LNCAP (cell line): ENCODE measurements around the gene SLC6A6.
A peak's percentile ranks its signal among the peaks of the same experiment; 100 is the strongest.

Experiments used
- TF ChIP-seq, protein P1 (sequence below): fragments of 450-650 bp; IDR thresholded peaks from 2 replicates; pipeline ENCODE4 v1.5.1; 2017; ENCODE audit warnings: mild to moderate bottlenecking

Gene SLC6A6

DNA sequence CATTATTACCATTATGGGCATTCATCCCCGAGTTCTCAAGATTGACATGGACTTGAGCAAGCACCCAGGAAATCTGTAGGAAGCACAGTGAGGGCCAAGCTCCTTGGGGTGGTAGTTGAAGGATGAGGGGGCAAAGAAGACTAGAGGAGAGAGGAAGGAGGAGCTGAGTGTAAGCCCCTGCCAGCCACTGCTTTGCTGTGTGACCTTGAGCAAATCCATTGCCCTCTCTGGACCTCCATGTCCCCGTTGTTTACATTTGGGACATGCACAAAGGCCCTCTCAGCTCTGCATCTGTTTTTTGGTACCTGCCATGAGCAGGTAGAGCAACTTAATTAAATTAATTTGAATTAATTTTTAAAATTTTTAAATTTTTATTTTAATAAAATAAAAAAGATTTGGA, 33.5 kb upstream of the SLC6A6 start:
- TF ChIP-seq, protein P1, sequence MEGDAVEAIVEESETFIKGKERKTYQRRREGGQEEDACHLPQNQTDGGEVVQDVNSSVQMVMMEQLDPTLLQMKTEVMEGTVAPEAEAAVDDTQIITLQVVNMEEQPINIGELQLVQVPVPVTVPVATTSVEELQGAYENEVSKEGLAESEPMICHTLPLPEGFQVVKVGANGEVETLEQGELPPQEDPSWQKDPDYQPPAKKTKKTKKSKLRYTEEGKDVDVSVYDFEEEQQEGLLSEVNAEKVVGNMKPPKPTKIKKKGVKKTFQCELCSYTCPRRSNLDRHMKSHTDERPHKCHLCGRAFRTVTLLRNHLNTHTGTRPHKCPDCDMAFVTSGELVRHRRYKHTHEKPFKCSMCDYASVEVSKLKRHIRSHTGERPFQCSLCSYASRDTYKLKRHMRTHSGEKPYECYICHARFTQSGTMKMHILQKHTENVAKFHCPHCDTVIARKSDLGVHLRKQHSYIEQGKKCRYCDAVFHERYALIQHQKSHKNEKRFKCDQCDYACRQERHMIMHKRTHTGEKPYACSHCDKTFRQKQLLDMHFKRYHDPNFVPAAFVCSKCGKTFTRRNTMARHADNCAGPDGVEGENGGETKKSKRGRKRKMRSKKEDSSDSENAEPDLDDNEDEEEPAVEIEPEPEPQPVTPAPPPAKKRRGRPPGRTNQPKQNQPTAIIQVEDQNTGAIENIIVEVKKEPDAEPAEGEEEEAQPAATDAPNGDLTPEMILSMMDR = no peak

DNA sequence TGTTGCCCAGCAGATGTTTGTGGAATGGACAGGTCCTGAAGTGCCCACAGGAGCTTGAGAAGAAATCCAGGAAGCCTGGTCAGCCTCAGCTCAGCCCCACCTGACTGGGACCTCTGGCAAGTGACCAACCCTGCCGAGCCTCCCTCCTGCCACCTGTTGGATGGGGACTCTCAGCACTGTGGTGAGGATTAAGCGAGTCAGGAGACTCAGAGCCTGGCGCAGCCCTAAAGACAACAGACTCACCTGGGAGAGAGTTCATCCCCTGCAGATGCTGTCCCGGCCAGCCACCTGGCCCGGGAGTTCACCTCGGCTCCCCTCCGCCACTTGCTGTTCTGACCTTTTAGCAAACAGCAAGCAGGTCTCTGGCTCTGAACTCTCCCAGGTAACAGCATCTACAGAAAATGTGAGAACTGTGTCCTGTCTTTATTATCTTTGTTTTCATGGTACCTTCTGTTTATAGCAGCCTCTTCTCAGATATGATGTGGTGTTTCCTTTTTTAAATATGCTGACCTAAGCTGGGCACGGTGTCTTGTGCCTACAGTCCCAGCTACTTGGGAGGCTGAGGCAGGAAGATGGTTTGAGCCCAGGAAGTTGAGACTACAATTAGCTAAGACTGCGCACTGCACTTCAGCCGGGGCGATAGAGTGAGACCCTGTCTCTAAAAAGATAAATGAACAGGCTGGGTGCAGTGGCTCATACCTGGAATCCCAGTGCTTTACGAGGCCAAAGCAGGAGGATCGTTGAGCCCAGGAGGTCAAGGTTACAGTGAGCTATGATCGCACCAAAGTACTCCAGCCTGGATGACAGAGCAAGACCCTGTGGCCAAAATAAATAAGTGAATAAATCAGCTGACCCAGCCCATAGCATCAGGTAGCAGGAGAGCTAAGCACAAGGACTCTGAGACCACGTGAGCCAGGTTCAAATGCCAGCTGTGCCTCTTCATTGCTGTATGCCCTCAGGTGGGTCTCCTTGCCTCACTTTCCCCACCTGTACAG, 32.4 kb upstream of the SLC6A6 start:
- TF ChIP-seq, protein P1 = 0 out of 2 replicates have a peak, but pooled peaks have one; percentile 14

DNA sequence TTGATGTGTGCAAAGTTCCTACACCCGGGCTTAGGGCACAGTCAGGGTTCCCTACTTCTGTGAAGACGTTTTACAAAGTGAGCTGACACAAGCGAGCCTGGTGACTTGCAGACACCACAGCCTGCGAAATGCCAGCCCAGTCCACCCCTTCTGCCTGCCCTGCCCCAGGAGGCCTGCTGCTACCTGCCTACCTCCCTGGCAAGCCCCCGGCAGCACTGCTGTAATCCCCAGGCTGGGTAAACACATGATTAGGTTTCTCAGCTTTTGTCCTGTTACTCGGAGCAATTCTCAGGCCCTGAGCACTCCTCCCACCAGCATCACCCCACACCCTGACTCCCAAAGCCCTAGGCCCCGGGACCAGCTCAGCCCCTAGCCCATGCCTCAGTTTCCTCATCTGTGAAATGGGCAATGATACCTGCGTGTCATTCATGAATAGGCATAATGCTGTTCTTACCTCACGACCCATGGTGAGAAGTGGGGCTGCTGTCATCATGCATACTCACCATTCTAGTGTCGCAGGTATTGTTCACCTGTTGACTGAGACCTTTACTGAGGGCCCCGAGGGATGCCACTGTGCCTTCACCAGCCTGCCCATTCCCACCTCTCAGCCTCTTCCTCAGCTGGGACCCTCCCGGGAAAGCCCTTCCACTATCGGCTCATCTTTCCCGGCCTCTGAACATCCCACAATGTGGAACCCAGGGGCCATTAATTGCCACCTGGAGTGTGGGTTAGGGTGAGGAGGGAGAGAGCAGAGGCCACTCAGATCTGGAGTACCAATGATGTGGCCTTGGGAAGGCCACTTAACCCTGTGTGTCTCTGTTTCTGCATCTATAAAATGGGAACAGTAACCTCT, 31.5 kb upstream of the SLC6A6 start:
- TF ChIP-seq, protein P1 = no peak

DNA sequence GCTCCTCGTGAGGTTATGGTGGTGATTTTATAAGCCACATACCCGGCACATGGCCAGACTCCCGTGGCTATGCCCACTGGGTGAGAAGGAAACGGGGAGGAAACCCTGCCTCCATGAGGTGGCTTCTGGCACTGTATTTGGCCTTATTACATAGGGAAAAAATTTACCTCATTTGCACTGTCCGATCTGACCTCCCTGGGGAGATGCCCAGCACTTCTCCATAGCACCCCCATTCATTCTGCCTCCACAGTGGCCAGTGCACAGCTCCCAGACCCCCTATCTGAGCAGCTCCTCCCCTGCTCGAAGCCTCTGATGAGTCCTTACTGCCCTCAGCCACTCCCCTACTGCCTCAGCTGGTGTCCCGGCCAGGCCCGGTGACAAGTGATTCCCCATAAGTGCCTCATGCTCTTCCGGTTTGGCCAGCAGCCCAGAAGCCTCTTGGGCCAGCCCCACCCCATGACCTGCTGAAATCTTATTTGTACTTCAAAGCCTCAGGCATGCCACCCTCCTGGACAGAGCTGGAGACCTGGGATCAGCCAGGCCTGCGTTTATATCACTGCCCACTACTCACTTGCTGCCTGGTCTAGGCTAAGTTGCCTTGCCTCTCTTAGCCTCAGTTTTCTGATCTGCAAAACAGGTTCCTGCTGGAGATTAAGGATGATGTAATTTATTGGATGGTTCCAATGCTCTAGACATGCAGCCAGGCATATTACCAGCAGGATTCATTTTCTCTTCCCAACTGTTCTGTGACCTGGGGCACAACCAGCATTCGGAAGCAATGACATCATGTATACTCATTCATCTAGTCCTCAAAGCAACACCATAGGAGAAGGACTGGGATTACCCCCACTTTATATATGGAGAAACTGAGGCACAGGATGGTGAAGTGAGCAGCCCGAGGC, 30.6 kb upstream of the SLC6A6 start:
- TF ChIP-seq, protein P1 = no peak

DNA sequence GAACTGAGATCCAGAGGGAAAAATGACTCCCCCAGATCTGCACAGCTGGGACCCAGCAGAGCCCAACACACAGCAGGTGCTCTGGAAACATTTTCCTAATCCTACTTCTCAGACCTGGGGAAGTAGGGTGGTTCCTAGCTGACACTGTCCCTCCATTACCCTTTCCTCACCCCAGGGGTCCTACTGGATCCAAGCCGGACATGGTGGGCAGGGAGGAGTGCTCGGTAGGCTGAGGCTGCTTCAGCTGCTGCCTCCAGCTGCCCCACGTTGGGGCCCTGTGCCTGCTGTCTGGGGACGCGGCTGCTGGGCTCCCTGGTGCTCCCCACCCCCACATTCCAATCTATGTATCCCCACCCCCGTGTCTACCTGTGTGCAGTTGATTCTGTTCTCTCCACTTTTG, 29.8 kb upstream of the SLC6A6 start:
- TF ChIP-seq, protein P1 = no peak

DNA sequence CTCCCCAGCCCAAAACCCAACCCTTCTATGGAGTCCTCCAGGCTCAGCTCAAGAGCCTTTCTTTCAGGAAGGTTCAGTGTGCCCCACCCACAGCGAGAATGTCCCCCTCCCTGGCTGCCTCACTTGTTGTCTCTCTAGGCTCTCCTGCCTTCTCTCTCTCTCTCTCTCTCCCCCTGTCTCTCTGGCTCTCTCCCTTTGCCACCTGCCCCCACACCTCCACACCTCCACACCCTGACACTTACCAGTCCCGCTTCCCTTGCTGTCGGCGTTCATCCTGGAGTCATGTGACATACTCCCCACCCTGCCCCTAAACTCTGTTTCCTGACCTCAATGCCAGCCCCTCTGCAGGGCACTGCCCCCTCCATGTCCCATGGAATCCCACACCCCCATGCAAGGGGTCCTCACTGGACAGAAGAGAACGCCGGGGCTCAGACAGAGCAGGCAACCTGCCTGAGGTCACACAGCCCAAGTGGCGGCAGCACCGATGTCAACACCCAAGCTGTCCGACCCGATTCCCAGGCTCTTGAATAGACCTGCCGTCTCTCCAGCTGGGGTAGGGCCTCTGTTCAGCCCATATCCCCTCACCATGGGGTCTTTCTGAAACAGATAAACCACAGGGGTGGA, 28.5 kb upstream of the SLC6A6 start:
- TF ChIP-seq, protein P1 = no peak
